Activated naive CD8-positive, alpha-beta T cell treated with anti-CD3 and anti-CD28 coated beads, Interleukin-2, amount 50 U/mL, for 24 hours (primary cell): ENCODE measurements around the gene NIT2.

Experiments
- ATAC-seq: fragments of 150-1000 bp; cut with Tn5 transposase; one replicate; pipeline ENCODE4 v1.10.0; 2021
- DNase-seq: peaks from one replicate; pipeline ENCODE4 v3.0.0; 2021
- H3K27ac Mint-ChIP-seq: one replicate; pipeline ENCODE4 v1.8.0; 2021; ENCODE audit warnings: mild to moderate bottlenecking, mixed read lengths
- H3K27me3 Mint-ChIP-seq: one replicate; pipeline ENCODE4 v1.8.0; 2021; ENCODE audit warnings: mixed read lengths
- H3K36me3 Mint-ChIP-seq: one replicate; pipeline ENCODE4 v1.8.0; 2021; ENCODE audit warnings: low read depth, mixed read lengths
- H3K4me1 Mint-ChIP-seq: one replicate; pipeline ENCODE4 v1.8.0; 2021; ENCODE audit warnings: mixed read lengths
- H3K4me3 Mint-ChIP-seq: one replicate; pipeline ENCODE4 v1.8.0; 2021; ENCODE audit warnings: mild to moderate bottlenecking, moderate library complexity, mixed read lengths
- H3K9me3 Mint-ChIP-seq: one replicate; pipeline ENCODE4 v1.8.0; 2021; ENCODE audit warnings: mixed read lengths

The NIT2 gene

DNA sequence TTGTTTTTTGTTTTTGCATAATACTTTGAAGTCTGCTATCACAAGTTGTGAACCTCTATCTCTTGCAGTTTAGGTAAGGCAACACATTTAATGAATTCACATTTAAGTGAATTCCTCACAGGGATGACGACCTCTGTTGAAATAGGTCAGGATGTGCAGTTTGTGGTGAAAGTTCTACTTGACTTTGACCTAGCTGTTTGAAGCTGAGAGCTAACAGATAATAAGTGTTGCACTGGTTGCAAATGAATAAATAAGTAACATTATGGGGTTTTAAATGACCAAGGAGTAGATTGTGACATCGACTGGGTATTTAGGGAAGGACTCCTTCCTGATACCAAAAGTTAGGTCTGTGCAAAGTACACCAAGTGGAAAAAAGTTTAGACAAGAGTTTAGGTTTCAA is 23.9 kb downstream of the NIT2 start:
- no peaks in the 10 kb centered on the region for H3K4me1 Mint-ChIP-seq
- no peaks in the 10 kb centered on the region for H3K9me3 Mint-ChIP-seq
- no peak for DNase-seq
- H3K4me3 Mint-ChIP-seq, result no peak overlapping the region
- H3K27me3 Mint-ChIP-seq, result no peaks in the 10 kb centered on the region
- H3K36me3 Mint-ChIP-seq, result peaks cover 58% of the 10 kb centered on the region
- no peak overlapping the region for H3K27ac Mint-ChIP-seq
- no peak for ATAC-seq

DNA sequence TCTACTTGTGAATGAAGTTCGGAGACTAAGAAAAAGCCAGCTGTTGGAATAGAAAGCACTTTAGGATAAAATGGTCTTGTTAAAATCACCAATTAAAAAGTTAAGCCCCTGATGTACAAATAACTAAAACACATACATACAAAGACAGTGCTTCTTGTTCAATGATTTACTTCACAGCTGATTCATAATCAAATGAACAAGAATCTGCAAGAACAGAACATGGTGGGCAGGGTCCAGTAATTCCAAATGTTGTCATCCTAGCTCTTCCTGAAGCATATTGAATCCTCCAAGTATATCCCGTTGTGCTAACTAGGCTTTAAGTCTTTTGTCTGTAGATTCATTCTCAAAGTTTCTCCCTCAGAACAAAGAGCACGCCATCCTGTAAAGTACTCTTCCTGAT is 24.5 kb downstream of the NIT2 start:
- Mint-ChIP-seq H3K27me3 (no peaks in the 10 kb centered on the region), H3K4me1 (no peaks in the 10 kb centered on the region), H3K9me3 (no peaks in the 10 kb centered on the region), H3K4me3 (no peak overlapping the region), H3K36me3 (peaks cover 62% of the 10 kb centered on the region), H3K27ac (no peak overlapping the region)
- ATAC-seq (no peak), DNase-seq (no peak)

DNA sequence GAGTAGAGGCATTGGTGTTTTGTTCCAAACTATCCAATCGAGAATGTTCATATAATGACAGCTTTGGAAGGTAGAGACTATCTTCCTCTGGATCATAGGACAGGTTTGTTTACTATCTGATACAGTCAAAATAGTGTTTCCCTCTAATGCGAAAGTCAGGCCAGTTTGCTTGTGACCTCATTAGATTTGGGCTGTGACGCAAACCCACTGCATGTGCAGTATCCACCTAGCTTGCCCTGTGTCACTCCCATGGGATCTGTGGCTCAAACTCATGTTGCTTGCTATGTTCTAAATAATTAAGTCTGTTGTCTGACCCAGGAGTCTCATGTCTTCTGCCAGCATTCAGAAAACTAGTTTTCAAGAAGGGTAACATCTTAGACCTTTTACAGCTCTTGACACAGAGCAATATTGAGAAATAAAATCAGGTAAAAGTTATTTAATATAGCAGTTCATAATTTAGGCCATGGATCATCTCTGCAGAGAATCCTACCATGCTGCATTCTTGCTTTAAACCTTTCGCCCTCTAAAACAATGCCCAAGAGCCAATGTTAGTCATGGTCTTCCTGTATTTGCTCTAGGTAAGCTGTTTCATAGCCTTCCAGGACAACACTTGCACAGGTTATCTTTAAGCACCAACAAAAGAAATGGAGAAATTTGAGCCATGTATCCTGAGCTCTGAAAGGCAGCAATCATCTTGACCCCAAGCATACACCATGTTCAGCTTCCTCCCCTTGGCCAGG is 26.4 kb downstream of the NIT2 start:
- Mint-ChIP-seq H3K36me3 (peaks cover 64% of the 10 kb centered on the region), H3K4me3 (no peak overlapping the region), H3K9me3 (no peaks in the 10 kb centered on the region), H3K27me3 (no peaks in the 10 kb centered on the region), H3K27ac (no peak overlapping the region), H3K4me1 (no peaks in the 10 kb centered on the region)
- ATAC-seq (no peak), DNase-seq (no peak)

DNA sequence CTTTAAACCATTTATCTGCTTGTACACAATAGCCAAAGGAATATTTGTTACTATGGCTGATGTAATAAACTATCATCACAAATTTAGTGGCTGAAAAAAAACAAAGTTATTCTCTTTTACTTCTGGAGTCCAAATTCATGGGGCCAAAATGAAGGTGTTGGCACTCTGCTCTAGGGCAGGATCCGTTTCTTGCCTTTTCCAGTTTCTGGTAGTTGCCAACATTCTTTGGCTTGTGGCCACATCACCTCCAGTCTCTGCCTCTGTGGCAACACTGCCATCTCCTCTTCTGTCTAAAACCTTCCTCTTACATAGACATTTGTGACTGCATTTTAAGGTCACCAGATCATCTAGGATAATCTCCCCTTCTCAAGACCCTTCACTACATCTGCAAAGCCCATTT is 27.3 kb downstream of the NIT2 start:
- no peak overlapping the region for H3K27ac Mint-ChIP-seq
- ATAC-seq (no peak), DNase-seq (no peak)
- no peaks in the 10 kb centered on the region for H3K27me3 Mint-ChIP-seq
- H3K4me1 Mint-ChIP-seq, result no peaks in the 10 kb centered on the region
- H3K36me3 Mint-ChIP-seq, result peaks cover 62% of the 10 kb centered on the region
- H3K9me3 Mint-ChIP-seq, result no peaks in the 10 kb centered on the region
- H3K4me3 Mint-ChIP-seq, result no peak overlapping the region

DNA sequence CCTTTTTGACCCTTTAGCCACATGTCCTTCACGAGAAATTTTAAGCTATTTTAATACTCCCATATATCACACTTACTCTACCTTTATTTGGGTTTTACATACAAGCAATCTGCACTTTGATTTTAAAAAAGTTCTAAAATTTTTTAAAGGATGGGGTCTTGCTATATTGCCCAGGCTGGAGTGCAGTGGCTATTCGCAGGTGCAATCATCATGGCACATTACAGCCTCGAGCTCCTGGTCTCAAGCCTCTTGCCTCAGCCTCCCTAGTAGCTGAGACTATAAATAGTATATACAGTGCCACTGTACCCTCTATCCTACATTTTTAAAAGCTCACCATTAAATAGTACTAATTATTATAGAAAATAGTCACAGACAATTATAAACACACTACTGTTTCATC is 29.9 kb downstream of the NIT2 start:
- H3K9me3 Mint-ChIP-seq, result no peaks in the 10 kb centered on the region
- H3K4me1 Mint-ChIP-seq, result no peaks in the 10 kb centered on the region
- DNase-seq, result no peak
- H3K36me3 Mint-ChIP-seq, result peaks cover 61% of the 10 kb centered on the region
- H3K4me3 Mint-ChIP-seq, result no peak overlapping the region
- no peak for ATAC-seq
- no peak overlapping the region for H3K27ac Mint-ChIP-seq
- no peaks in the 10 kb centered on the region for H3K27me3 Mint-ChIP-seq

DNA sequence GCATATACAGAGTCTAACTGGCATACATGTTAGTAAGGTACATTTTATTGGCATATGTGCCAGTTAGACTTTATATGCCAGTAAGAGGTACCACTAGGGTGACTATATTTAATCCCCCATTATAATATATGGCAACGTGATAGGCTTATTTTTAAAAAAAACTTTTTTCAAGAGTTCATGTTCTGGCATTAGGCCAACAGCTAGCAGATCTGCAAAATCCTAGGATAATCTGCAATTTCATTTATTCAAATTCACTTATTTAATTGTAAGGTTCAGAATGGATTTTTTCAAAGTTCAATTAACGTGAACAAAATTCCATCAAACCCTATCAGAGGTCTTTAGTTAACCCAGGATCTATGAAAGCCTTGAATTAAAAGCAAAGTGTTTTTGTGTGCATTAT is 31.9 kb downstream of the NIT2 start:
- H3K36me3 Mint-ChIP-seq, result peaks cover 54% of the 10 kb centered on the region
- DNase-seq (no peak), ATAC-seq (no peak)
- no peak overlapping the region for H3K27ac Mint-ChIP-seq
- no peaks in the 10 kb centered on the region for H3K9me3 Mint-ChIP-seq
- no peaks in the 10 kb centered on the region for H3K27me3 Mint-ChIP-seq
- H3K4me1 Mint-ChIP-seq, result no peaks in the 10 kb centered on the region
- H3K4me3 Mint-ChIP-seq, result no peak overlapping the region

DNA sequence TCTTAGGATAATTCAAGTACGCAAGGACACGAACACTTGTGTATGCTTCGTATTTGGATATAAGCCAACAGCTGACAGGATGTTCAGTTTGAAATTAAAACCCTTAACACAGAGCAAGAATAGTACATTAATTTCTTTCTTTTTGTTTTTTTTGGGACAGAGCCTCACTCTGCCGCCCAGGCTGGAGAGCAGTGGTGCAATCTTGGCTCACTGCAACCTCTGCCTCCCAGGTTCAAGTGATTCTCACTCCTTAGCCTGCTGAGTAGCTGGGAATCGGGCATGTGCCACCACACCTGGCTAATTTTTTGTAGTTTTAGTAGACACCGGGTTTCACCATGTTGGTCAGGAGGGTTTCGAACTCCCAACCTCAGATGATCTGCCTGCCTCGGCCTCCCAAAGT is 33.9 kb downstream of the NIT2 start:
- Mint-ChIP-seq H3K27me3 (no peaks in the 10 kb centered on the region), H3K9me3 (no peaks in the 10 kb centered on the region), H3K36me3 (peaks cover 48% of the 10 kb centered on the region), H3K27ac (no peak overlapping the region), H3K4me3 (no peak overlapping the region), H3K4me1 (no peaks in the 10 kb centered on the region)
- DNase-seq (no peak), ATAC-seq (no peak)

DNA sequence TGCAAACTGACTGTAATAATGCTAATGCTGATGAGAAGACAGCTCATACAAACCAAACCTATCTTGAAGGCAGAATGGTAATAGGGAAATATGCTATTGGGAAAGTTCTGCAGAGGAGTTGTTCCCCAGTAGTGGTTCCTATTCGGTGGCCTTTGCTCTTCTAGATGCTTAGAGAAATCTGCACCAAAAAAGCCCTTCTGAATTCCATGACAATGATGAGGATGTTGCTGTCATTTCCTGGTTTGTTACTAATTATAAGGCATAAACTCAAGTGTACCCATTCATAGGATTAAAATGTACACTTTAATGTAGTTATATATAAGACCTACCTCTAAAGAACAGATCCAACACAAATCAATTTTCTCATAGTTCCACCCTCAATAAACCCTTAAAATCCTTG is 36.2 kb downstream of the NIT2 start:
- H3K27ac Mint-ChIP-seq, result peak overlapping the region; percentile 50
- ATAC-seq (no peak), DNase-seq (no peak)
- no peaks in the 10 kb centered on the region for H3K4me1 Mint-ChIP-seq
- H3K4me3 Mint-ChIP-seq, result no peak overlapping the region
- H3K27me3 Mint-ChIP-seq, result no peaks in the 10 kb centered on the region
- no peaks in the 10 kb centered on the region for H3K9me3 Mint-ChIP-seq
- H3K36me3 Mint-ChIP-seq, result peaks cover 34% of the 10 kb centered on the region

DNA sequence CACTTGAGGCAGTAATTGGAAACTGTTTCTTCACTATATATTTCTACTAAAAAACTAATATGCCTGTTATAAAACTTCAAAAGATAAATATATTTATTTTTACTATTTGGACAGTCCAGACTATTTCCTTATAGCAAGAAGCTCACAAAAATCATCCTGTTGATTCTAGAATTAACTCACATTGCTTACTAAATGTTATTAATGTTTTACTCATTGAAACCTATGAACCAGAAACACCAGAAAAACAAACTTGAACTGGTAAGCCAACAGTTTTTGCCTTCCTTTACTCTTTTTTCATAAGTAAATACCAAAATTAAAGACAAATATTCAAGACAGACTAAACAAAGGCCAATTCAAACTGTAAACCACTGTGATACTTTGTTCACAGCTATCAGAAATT is 40.0 kb downstream of the NIT2 start:
- no peak overlapping the region for H3K4me3 Mint-ChIP-seq
- no peaks in the 10 kb centered on the region for H3K27me3 Mint-ChIP-seq
- no peak overlapping the region for H3K27ac Mint-ChIP-seq
- peaks cover 40% of the 10 kb centered on the region for H3K36me3 Mint-ChIP-seq
- no peaks in the 10 kb centered on the region for H3K4me1 Mint-ChIP-seq
- H3K9me3 Mint-ChIP-seq, result no peaks in the 10 kb centered on the region
- DNase-seq (no peak), ATAC-seq (no peak)

DNA sequence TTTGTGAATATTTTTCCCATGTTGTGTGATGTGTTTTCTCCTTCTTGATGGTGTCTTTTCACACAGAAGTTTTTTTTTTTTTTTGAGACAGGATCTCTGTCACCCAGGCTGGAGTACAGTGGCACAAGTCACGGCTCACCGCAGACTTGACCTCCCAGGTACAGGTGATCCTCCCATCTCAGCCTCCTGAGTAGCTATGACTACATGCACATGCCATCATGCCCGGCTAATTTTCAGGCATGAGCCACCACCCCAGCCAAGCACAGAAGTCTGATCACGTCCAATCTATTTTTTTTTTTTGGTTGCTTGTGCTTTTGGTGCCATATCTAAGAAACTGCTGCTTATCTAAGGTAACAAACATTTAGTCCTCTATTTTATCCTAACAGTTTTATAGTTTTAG is 41.7 kb downstream of the NIT2 start:
- H3K4me1 Mint-ChIP-seq, result no peaks in the 10 kb centered on the region
- no peaks in the 10 kb centered on the region for H3K27me3 Mint-ChIP-seq
- no peak for ATAC-seq
- H3K4me3 Mint-ChIP-seq, result no peak overlapping the region
- no peak overlapping the region for H3K27ac Mint-ChIP-seq
- peaks cover 51% of the 10 kb centered on the region for H3K36me3 Mint-ChIP-seq
- no peaks in the 10 kb centered on the region for H3K9me3 Mint-ChIP-seq
- no peak for DNase-seq

DNA sequence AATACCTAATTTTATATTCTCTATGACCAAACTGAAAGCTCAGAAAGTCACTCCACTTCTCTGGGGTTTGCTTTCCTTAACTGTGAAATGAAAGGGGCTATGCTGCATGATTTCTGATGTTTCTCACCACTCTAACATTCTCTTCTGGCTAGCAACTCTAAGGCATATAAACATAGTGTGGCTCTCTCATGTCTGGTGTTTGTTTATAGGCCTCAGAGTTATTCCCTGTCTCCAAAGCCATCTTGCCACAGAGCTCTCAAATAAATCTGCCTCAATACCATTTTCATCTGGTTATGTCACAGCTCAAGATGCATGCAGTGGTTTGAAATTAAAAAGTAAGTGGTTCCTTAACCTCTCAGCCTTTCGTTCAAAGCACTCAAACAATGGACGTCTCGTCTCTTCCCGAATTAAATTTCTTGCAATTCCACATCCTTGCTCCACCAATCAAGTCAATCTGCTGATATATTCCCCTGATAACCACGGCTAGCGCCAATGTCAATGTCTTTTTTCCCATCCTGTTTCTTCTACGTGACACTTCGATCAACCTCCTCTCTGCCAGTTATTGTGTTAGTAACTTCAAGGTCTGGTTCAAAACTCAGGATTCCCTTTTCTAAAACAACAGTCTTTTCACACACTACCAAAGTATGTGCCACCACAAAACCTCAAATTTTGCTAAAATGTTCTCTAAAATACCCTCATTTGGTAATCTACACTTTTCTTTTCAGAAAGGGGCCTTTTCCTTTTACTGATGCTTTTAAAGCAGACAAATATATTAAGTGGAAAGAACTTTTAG is 50.4 kb downstream of the NIT2 start:
- Mint-ChIP-seq H3K9me3 (peaks cover 10% of the 10 kb centered on the region), H3K4me3 (no peak overlapping the region), H3K27me3 (no peaks in the 10 kb centered on the region), H3K27ac (no peak overlapping the region), H3K36me3 (peaks cover 64% of the 10 kb centered on the region), H3K4me1 (peaks cover 11% of the 10 kb centered on the region)
- DNase-seq (no peak), ATAC-seq (no peak)

DNA sequence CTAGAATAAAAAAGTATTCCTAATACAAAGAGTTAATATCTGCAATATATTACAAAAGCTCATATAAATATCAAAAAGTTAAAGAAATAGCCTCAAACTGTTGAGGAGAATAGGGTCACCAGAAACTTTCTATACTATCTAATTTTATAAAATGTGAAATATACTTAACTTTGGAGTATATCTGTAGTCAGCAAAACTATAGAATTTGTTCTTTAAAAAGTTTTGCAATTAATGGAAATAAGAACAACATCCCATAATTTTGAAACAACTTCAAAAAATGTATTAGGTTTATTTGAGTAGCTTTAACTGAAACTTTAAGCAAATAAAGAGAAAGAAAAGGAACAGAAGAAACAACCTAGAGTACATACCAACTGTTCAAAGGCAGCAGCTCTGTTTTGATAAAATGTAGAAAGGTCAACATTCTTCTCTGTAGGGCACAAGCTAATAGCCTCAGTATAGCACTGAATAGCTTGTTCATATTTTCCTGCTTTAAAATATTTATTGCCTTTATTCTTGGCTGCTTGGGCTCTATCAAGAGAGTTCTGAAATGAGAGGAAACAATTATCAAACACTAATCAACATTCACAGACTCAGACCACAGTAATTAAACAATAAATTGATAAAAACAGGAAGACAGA is 52.0 kb downstream of the NIT2 start:
- Mint-ChIP-seq H3K36me3 (peaks cover 60% of the 10 kb centered on the region), H3K4me3 (no peak overlapping the region), H3K27me3 (no peaks in the 10 kb centered on the region), H3K4me1 (peaks cover 11% of the 10 kb centered on the region), H3K27ac (no peak overlapping the region), H3K9me3 (peaks cover 13% of the 10 kb centered on the region)
- no peak for DNase-seq
- no peak for ATAC-seq

DNA sequence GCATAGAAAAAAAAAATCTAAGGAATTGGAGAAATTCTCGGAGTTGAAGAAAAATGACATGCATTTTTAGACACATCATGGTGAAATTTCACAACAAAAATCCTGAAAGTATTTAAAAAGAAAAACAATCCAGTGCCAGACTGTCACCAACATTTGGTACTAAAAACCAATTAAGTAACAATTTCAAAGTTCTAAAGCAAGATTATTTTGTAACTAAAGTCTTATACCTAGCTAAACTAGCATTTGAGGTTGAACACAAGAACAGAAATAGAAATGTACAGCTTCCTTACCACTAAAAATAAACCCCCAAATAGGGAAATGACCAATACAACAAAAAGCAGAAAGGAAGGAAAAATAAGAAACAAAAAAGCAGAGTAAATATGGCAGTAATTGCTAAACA is 54.5 kb downstream of the NIT2 start:
- Mint-ChIP-seq H3K27me3 (no peaks in the 10 kb centered on the region), H3K4me1 (peaks cover 19% of the 10 kb centered on the region), H3K27ac (no peak overlapping the region), H3K9me3 (peaks cover 13% of the 10 kb centered on the region), H3K36me3 (peaks cover 55% of the 10 kb centered on the region), H3K4me3 (no peak overlapping the region)
- ATAC-seq, result no peak
- no peak for DNase-seq

DNA sequence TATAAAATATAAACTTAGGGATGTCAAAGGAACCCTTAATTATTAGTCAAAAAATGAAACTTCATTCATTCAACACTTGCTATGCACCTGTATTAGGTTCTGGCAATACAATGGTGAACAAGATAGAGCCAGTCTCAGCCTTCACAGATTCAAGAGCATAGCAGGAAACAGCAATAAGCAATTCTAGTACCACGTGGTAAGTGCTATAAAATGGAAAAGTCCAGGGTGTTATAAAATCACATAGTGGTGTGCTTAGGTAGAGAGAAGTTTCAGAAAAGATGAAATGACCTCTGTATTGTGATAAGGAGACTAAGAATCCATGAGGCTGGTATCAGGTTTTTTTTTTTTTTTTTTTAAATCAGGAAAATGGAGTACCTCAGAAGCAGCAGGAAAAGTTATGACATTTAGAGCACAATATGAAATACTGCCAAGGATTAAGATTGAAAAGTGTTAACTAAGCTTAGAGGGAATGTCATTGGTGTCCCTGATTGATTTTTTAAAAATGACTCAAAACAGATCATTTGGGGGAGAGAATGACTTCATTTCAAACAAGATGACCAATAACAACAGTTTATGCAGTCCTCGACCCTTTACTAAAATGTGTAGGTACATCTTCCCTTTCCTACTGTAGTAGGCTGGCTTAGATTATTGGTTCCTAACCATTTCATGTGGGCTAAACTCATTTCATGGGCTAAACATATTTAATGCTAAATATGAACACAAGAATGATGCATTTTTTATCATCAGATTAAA is 61.3 kb downstream of the NIT2 start:
- no peaks in the 10 kb centered on the region for H3K9me3 Mint-ChIP-seq
- DNase-seq (no peak), ATAC-seq (no peak)
- peak overlapping the region; percentile 65 for H3K27ac Mint-ChIP-seq
- peaks cover 54% of the 10 kb centered on the region for H3K4me1 Mint-ChIP-seq
- peaks cover 40% of the 10 kb centered on the region for H3K36me3 Mint-ChIP-seq
- no peaks in the 10 kb centered on the region for H3K27me3 Mint-ChIP-seq
- peak overlapping the region; percentile 17 for H3K4me3 Mint-ChIP-seq
